HEK293 (cell line): ENCODE data around the gene SENP7.
A peak's percentile ranks its signal among the peaks of the same experiment; 100 is the strongest.

Source experiments
- TCF7L2 ChIP-seq: IDR thresholded peaks from 2 replicates; pipeline ENCODE4 v1.6.1; 2011; ENCODE audit warnings: low read depth, mild to moderate bottlenecking, inconsistent platforms, low read length, moderate library complexity, borderline replicate concordance
- YY1 ChIP-seq: fragments of 450-650 bp; formaldehyde crosslinking; IDR thresholded peaks from 2 replicates; pipeline ENCODE4 v1.5.1; 2018; ENCODE audit warnings: missing biosample characterization, missing genetic modification characterization
- ZNF138 ChIP-seq: fragments of 450-650 bp; formaldehyde crosslinking; IDR thresholded peaks from 2 replicates; pipeline ENCODE4 v1.5.1; 2016; ENCODE audit warnings: missing biosample characterization, missing genetic modification characterization, borderline replicate concordance
- ZNF155 ChIP-seq: fragments of 450-650 bp; formaldehyde crosslinking; IDR thresholded peaks from 2 replicates; pipeline ENCODE4 v1.5.1; 2016; ENCODE audit warnings: missing biosample characterization, missing genetic modification characterization
- ZNF501 ChIP-seq: fragments of 450-650 bp; formaldehyde crosslinking; IDR thresholded peaks from 2 replicates; pipeline ENCODE4 v1.5.1; 2016; ENCODE audit warnings: missing biosample characterization, missing genetic modification characterization
- ZNF558 ChIP-seq: fragments of 450-650 bp; formaldehyde crosslinking; IDR thresholded peaks from 2 replicates; pipeline ENCODE4 v1.5.1; 2016; ENCODE audit warnings: missing biosample characterization, missing genetic modification characterization
- ZNF768 ChIP-seq: fragments of 450-650 bp; formaldehyde crosslinking; IDR thresholded peaks from 2 replicates; pipeline ENCODE4 v1.5.1; 2018; ENCODE audit warnings: missing biosample characterization, mild to moderate bottlenecking, missing genetic modification characterization
- ZNF830 ChIP-seq: fragments of 450-650 bp; IDR thresholded peaks from 2 replicates; pipeline ENCODE4 v1.5.0; 2018; ENCODE audit warnings: missing biosample characterization, missing genetic modification characterization, low read depth, mild to moderate bottlenecking, moderate library complexity
- TF ChIP-seq, protein P1 (sequence below): fragments of 450-650 bp; formaldehyde crosslinking; IDR thresholded peaks from 2 replicates; pipeline ENCODE4 v1.5.1; 2016; ENCODE audit warnings: missing biosample characterization, missing genetic modification characterization
- TF ChIP-seq, protein P2 (sequence below): fragments of 450-650 bp; formaldehyde crosslinking; IDR thresholded peaks from 2 replicates; pipeline ENCODE4 v1.5.1; 2016; ENCODE audit warnings: missing biosample characterization, missing genetic modification characterization
- TF ChIP-seq, protein P3 (sequence below): fragments of 450-650 bp; formaldehyde crosslinking; IDR thresholded peaks from 2 replicates; pipeline ENCODE4 v1.5.1; 2016; ENCODE audit warnings: missing biosample characterization, missing genetic modification characterization, borderline replicate concordance
- TF ChIP-seq, protein P4 (sequence below): fragments of 450-650 bp; formaldehyde crosslinking; IDR thresholded peaks from 2 replicates; pipeline ENCODE4 v1.5.1; 2016; ENCODE audit warnings: missing biosample characterization, missing genetic modification characterization, low read depth
- TF ChIP-seq, protein P5 (sequence below): fragments of 450-650 bp; formaldehyde crosslinking; IDR thresholded peaks from 2 replicates; pipeline ENCODE4 v1.5.1; 2016; ENCODE audit warnings: missing biosample characterization, missing genetic modification characterization

DNA sequence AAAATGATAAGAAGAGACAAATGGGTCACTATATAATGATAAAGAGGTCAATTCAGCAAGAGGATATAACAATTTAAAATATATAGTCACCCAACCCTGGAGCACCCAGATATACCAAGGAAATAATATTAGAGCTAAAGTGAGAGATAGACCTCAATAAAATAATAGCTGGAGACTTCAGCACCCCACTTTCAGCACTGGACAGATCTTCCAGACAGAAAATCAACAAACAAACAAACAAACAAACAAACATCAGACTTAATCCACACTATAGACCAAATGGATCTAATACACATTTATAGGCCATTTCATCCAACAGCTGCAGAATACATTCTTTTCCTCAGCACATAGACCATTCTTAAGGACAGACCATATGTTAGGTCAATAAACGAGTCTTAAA is 79.4 kb downstream of the SENP7 start:
- TF ChIP-seq, protein P1, sequence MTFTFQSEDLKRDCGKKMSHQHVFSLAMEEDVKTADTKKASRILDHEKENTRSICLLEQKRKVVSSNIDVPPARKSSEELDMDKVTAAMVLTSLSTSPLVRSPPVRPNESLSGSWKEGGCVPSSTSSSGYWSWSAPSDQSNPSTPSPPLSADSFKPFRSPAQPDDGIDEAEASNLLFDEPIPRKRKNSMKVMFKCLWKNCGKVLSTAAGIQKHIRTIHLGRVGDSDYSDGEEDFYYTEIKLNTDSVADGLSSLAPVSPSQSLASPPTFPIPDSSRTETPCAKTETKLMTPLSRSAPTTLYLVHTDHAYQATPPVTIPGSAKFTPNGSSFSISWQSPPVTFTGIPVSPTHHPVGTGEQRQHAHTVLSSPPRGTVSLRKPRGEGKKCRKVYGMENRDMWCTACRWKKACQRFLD (tag by site-specific recombination), result no peak
- TF ChIP-seq ZNF768, result no peak
- no peak for TF ChIP-seq YY1
- TF ChIP-seq TCF7L2, result no peak
- TF ChIP-seq ZNF830 (tag by site-specific recombination), result no peak
- TF ChIP-seq ZNF138 (tag by site-specific recombination), result no peak
- TF ChIP-seq, protein P2, sequence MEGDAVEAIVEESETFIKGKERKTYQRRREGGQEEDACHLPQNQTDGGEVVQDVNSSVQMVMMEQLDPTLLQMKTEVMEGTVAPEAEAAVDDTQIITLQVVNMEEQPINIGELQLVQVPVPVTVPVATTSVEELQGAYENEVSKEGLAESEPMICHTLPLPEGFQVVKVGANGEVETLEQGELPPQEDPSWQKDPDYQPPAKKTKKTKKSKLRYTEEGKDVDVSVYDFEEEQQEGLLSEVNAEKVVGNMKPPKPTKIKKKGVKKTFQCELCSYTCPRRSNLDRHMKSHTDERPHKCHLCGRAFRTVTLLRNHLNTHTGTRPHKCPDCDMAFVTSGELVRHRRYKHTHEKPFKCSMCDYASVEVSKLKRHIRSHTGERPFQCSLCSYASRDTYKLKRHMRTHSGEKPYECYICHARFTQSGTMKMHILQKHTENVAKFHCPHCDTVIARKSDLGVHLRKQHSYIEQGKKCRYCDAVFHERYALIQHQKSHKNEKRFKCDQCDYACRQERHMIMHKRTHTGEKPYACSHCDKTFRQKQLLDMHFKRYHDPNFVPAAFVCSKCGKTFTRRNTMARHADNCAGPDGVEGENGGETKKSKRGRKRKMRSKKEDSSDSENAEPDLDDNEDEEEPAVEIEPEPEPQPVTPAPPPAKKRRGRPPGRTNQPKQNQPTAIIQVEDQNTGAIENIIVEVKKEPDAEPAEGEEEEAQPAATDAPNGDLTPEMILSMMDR (tag by site-specific recombination), result no peak
- TF ChIP-seq, protein P3, sequence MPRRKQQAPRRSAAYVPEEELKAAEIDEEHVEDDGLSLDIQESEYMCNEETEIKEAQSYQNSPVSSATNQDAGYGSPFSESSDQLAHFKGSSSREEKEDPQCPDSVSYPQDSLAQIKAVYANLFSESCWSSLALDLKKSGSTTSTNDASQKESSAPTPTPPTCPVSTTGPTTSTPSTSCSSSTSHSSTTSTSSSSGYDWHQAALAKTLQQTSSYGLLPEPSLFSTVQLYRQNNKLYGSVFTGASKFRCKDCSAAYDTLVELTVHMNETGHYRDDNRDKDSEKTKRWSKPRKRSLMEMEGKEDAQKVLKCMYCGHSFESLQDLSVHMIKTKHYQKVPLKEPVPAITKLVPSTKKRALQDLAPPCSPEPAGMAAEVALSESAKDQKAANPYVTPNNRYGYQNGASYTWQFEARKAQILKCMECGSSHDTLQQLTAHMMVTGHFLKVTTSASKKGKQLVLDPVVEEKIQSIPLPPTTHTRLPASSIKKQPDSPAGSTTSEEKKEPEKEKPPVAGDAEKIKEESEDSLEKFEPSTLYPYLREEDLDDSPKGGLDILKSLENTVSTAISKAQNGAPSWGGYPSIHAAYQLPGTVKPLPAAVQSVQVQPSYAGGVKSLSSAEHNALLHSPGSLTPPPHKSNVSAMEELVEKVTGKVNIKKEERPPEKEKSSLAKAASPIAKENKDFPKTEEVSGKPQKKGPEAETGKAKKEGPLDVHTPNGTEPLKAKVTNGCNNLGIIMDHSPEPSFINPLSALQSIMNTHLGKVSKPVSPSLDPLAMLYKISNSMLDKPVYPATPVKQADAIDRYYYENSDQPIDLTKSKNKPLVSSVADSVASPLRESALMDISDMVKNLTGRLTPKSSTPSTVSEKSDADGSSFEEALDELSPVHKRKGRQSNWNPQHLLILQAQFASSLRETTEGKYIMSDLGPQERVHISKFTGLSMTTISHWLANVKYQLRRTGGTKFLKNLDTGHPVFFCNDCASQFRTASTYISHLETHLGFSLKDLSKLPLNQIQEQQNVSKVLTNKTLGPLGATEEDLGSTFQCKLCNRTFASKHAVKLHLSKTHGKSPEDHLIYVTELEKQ (tag by site-specific recombination), result no peak
- TF ChIP-seq, protein P4, sequence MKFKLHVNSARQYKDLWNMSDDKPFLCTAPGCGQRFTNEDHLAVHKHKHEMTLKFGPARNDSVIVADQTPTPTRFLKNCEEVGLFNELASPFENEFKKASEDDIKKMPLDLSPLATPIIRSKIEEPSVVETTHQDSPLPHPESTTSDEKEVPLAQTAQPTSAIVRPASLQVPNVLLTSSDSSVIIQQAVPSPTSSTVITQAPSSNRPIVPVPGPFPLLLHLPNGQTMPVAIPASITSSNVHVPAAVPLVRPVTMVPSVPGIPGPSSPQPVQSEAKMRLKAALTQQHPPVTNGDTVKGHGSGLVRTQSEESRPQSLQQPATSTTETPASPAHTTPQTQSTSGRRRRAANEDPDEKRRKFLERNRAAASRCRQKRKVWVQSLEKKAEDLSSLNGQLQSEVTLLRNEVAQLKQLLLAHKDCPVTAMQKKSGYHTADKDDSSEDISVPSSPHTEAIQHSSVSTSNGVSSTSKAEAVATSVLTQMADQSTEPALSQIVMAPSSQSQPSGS (tag by site-specific recombination), result no peak
- TF ChIP-seq ZNF558 (tag by site-specific recombination), result no peak
- no peak for TF ChIP-seq ZNF155
- TF ChIP-seq, protein P5, sequence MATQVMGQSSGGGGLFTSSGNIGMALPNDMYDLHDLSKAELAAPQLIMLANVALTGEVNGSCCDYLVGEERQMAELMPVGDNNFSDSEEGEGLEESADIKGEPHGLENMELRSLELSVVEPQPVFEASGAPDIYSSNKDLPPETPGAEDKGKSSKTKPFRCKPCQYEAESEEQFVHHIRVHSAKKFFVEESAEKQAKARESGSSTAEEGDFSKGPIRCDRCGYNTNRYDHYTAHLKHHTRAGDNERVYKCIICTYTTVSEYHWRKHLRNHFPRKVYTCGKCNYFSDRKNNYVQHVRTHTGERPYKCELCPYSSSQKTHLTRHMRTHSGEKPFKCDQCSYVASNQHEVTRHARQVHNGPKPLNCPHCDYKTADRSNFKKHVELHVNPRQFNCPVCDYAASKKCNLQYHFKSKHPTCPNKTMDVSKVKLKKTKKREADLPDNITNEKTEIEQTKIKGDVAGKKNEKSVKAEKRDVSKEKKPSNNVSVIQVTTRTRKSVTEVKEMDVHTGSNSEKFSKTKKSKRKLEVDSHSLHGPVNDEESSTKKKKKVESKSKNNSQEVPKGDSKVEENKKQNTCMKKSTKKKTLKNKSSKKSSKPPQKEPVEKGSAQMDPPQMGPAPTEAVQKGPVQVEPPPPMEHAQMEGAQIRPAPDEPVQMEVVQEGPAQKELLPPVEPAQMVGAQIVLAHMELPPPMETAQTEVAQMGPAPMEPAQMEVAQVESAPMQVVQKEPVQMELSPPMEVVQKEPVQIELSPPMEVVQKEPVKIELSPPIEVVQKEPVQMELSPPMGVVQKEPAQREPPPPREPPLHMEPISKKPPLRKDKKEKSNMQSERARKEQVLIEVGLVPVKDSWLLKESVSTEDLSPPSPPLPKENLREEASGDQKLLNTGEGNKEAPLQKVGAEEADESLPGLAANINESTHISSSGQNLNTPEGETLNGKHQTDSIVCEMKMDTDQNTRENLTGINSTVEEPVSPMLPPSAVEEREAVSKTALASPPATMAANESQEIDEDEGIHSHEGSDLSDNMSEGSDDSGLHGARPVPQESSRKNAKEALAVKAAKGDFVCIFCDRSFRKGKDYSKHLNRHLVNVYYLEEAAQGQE, result peak; percentile 55; the same call in 1 of the 2 replicates
- no peak for TF ChIP-seq ZNF501
